Astrocyte (in vitro differentiated cells and primary cell): ENCODE measurements around the gene PLPP2.

ENCODE experiments used
- EZH2 ChIP-seq: IDR thresholded peaks from 2 replicates; pipeline ENCODE4 v1.6.1; 2012; ENCODE audit warnings: mild to moderate bottlenecking, low read length, inconsistent platforms; ENCODE audit not compliant: insufficient read depth
- TF ChIP-seq, protein P1 (sequence below): IDR thresholded peaks from 2 replicates; pipeline ENCODE4 v1.5.1; 2011; ENCODE audit warnings: low read depth, mild to moderate bottlenecking, inconsistent platforms, low read length, moderate library complexity; ENCODE audit not compliant: insufficient read depth

DNA sequence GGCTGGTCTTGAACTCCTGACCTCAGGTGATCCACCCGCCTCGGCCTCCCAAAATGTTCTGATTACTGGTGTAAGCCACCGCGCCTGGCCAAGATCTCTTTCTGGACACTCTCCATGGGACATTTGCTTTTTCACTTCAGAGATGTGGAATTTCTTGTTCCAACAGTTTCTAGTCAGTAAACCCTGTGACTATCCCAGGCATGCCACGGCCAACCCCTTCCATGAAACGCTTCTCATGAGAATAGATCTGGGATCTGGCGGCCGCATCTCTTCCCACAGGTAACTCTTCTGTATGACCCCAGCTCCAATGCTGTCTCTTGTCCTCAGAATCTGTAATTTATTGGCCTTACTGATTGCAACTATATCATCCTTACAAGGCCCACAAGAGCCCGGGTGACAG lies 16.2 kb downstream of the PLPP2 start:
- TF ChIP-seq, protein P1, sequence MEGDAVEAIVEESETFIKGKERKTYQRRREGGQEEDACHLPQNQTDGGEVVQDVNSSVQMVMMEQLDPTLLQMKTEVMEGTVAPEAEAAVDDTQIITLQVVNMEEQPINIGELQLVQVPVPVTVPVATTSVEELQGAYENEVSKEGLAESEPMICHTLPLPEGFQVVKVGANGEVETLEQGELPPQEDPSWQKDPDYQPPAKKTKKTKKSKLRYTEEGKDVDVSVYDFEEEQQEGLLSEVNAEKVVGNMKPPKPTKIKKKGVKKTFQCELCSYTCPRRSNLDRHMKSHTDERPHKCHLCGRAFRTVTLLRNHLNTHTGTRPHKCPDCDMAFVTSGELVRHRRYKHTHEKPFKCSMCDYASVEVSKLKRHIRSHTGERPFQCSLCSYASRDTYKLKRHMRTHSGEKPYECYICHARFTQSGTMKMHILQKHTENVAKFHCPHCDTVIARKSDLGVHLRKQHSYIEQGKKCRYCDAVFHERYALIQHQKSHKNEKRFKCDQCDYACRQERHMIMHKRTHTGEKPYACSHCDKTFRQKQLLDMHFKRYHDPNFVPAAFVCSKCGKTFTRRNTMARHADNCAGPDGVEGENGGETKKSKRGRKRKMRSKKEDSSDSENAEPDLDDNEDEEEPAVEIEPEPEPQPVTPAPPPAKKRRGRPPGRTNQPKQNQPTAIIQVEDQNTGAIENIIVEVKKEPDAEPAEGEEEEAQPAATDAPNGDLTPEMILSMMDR: no peak
- no peak for TF ChIP-seq EZH2
